ENCODE measurements around the gene PRR16.

DNA sequence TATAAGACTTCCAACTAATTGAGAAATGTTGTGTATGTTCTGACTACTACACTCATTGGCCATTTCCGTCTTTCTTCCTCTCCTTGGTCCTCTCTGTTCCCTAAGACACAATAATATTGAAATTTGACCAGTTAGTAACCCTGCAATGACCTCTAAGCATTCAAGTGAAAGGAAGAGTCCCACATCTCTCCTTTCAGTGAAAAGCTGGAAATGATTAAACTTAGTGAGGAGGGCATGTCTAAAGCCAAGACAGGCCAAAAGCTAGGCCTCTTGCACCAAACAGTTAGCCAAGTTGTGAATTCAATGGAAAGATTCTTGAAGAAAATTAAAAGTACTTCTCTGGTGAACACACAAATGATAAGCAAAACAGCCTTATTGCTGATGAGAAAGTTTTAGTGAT, 122.5 kb downstream of the PRR16 start:
- TF ChIP-seq, protein P1, sequence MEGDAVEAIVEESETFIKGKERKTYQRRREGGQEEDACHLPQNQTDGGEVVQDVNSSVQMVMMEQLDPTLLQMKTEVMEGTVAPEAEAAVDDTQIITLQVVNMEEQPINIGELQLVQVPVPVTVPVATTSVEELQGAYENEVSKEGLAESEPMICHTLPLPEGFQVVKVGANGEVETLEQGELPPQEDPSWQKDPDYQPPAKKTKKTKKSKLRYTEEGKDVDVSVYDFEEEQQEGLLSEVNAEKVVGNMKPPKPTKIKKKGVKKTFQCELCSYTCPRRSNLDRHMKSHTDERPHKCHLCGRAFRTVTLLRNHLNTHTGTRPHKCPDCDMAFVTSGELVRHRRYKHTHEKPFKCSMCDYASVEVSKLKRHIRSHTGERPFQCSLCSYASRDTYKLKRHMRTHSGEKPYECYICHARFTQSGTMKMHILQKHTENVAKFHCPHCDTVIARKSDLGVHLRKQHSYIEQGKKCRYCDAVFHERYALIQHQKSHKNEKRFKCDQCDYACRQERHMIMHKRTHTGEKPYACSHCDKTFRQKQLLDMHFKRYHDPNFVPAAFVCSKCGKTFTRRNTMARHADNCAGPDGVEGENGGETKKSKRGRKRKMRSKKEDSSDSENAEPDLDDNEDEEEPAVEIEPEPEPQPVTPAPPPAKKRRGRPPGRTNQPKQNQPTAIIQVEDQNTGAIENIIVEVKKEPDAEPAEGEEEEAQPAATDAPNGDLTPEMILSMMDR (IDR thresholded peaks at IDR 0.05): no peak
- no peak for TF ChIP-seq POLR2A (IDR thresholded peaks at IDR 0.05)

Measured in lower leg skin (tissue), 3 donors.